ENCODE results near the gene HBP1. TPM values are rescaled to one million over a fixed set of nuclear protein-coding genes. Genes with fewer than 3 reads are reported as not detected.

HBP1 gene
- total RNA-seq, 6 experiments from 2014 or later = 22.8 to 34.4 (median 28.5) TPM

DNA sequence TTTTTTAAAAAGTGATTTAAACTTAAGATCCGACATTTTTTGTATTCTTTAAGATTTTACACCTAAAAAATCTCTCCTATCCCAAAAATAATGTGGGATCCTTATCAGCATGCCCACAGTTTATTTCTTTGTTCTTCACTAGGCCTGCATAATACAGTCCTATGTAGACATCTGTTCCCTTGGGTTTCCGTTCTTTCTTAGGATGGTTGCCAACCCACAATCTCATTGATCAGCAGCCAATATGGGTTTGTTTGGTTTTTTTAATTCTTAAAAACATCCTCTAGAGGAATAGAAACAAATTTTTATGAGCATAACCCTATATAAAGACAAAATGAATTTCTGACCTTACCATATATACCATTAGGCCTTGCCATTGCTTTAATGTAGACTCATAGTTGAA is 8.4 kb upstream of the HBP1 start:
- no peak for DNase-seq
- TF ChIP-seq, protein P1, sequence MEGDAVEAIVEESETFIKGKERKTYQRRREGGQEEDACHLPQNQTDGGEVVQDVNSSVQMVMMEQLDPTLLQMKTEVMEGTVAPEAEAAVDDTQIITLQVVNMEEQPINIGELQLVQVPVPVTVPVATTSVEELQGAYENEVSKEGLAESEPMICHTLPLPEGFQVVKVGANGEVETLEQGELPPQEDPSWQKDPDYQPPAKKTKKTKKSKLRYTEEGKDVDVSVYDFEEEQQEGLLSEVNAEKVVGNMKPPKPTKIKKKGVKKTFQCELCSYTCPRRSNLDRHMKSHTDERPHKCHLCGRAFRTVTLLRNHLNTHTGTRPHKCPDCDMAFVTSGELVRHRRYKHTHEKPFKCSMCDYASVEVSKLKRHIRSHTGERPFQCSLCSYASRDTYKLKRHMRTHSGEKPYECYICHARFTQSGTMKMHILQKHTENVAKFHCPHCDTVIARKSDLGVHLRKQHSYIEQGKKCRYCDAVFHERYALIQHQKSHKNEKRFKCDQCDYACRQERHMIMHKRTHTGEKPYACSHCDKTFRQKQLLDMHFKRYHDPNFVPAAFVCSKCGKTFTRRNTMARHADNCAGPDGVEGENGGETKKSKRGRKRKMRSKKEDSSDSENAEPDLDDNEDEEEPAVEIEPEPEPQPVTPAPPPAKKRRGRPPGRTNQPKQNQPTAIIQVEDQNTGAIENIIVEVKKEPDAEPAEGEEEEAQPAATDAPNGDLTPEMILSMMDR (IDR thresholded peaks at IDR 0.05) = no peak
- Mint-ChIP-seq H3K27ac (no peak overlapping the region), H3K9me3 (no peaks in the 10 kb centered on the region), H3K27me3 (ENCODE audit: insufficient read depth) (no peaks in the 10 kb centered on the region), H3K36me3 (ENCODE audit: low read depth) (no peaks in the 10 kb centered on the region), H3K4me1 (ENCODE audit: low read depth) (peaks cover 17% of the 10 kb centered on the region), H3K4me3 (no peak overlapping the region)

GRCh38 chr7:107161415-107161814 is 7.4 kb upstream of the HBP1 start:
- no peaks in the 10 kb centered on the region for H3K27me3 Mint-ChIP-seq (ENCODE audit: insufficient read depth)
- H3K4me3 Mint-ChIP-seq = no peak overlapping the region
- TF ChIP-seq, protein P1 (IDR thresholded peaks at IDR 0.05) = no peak
- H3K36me3 Mint-ChIP-seq (ENCODE audit: low read depth) = no peaks in the 10 kb centered on the region
- DNase-seq = no peak
- H3K27ac Mint-ChIP-seq = no peak overlapping the region
- no peaks in the 10 kb centered on the region for H3K9me3 Mint-ChIP-seq
- H3K4me1 Mint-ChIP-seq (ENCODE audit: low read depth) = peaks cover 22% of the 10 kb centered on the region

DNA sequence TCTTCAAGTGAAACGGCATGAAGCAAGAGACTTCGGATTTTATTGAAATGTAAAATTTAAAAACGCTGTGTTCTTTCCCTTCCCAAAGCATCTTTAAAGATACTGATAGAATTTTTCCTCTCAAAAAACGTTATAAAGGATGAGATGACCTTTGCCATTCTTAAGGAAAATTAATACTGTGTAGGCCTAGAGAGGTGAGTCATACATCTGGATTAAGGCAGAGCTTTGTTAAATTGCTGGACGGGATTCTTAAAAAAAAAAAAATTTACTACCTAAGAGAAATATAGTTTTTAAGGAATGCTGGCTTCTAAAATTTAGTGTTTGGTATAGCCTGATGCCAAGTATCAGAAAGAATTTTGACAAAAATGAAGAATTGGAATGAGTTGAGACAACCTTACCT is 6.3 kb upstream of the HBP1 start:
- Mint-ChIP-seq H3K27ac (no peak overlapping the region), H3K4me1 (ENCODE audit: low read depth) (peaks cover 32% of the 10 kb centered on the region), H3K27me3 (ENCODE audit: insufficient read depth) (no peaks in the 10 kb centered on the region), H3K36me3 (ENCODE audit: low read depth) (no peaks in the 10 kb centered on the region), H3K9me3 (no peaks in the 10 kb centered on the region), H3K4me3 (no peak overlapping the region)
- no peak for DNase-seq
- TF ChIP-seq, protein P1 (IDR thresholded peaks at IDR 0.05) = no peak

- no peak for DNase-seq
- TF ChIP-seq, protein P1 (IDR thresholded peaks at IDR 0.05) = no peak
- Mint-ChIP-seq H3K4me1 (ENCODE audit: low read depth) (peaks cover 42% of the 10 kb centered on the region), H3K27ac (no peak overlapping the region), H3K27me3 (ENCODE audit: insufficient read depth) (peaks cover 7% of the 10 kb centered on the region), H3K4me3 (no peak overlapping the region), H3K9me3 (no peaks in the 10 kb centered on the region), H3K36me3 (ENCODE audit: low read depth) (no peaks in the 10 kb centered on the region)
Observed at GRCh38 chr7:107164092-107164491, 4.7 kb upstream of the HBP1 start.

- TF ChIP-seq, protein P1 (IDR thresholded peaks at IDR 0.05) = no peak
- no peak overlapping the region for H3K27ac Mint-ChIP-seq
- H3K36me3 Mint-ChIP-seq (ENCODE audit: low read depth) = no peaks in the 10 kb centered on the region
- DNase-seq = no peak
- peaks cover 7% of the 10 kb centered on the region for H3K27me3 Mint-ChIP-seq (ENCODE audit: insufficient read depth)
- H3K9me3 Mint-ChIP-seq = no peaks in the 10 kb centered on the region
- H3K4me1 Mint-ChIP-seq (ENCODE audit: low read depth) = peaks cover 43% of the 10 kb centered on the region
- H3K4me3 Mint-ChIP-seq = no peak overlapping the region
Observed at GRCh38 chr7:107165341-107165740, 3.5 kb upstream of the HBP1 start.
